Mucosa of gallbladder (tissue), 1 donor: Measurements from ENCODE around the gene TFAP2A. TPM values are rescaled to one million over a fixed set of nuclear protein-coding genes. Genes with fewer than 3 reads are reported as not detected.

ENCODE experiments used
- DNase-seq: peaks from one replicate; pipeline ENCODE4 v3.0.0-alpha.2; 2020; ENCODE audit warnings: low spot score
- total RNA-seq: library from RNA; stranded (reverse); gene quantifications from one replicate; pipeline ENCODE4 v1.2.1, GENCODE V29; 2021
- donor health status: DM: no; HTN: no; CAD: no.

TFAP2A gene
- total RNA-seq, 1 donor from 2014 or later = 0.89 TPM

DNA sequence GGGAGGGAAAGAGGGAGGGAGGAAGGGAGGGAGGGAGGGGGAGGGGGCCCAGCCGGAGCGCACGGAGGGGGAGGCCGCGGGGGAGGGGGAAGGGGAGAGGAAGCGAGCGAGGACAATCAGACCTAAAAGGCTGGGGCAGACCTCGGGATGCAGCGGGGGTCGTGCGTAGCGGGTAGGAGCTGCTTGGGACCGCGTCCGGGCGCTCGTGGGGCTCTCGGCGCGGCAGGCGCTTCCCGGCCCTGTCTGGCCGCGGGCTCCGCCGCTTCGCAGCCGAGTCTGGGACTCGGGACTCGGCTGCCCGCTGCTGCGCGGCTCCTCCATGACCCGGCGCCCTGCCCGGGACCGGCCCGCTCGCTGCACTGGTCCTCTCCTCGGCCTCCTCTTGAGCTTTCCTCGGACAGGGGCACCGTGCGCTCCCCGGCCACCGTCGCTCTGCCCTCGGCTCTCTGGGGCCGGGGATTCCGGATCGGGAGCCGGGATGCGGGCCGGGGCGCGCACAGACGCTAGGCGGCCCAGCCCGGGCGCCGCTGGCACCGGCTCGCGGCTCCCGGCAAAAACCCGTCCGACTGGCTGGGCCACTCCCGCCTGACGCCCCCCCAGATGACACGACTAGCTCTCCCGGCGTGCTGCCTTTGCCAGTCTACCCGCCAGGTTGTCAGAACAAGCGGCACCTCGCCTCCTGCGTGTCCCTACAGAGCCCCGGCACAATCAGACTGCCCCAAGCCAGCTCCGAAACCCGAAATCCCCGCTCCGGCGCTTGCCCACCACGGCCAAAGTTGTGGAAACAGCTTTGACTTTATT is 2.2 kb downstream of the TFAP2A start:
- no peak for DNase-seq

DNA sequence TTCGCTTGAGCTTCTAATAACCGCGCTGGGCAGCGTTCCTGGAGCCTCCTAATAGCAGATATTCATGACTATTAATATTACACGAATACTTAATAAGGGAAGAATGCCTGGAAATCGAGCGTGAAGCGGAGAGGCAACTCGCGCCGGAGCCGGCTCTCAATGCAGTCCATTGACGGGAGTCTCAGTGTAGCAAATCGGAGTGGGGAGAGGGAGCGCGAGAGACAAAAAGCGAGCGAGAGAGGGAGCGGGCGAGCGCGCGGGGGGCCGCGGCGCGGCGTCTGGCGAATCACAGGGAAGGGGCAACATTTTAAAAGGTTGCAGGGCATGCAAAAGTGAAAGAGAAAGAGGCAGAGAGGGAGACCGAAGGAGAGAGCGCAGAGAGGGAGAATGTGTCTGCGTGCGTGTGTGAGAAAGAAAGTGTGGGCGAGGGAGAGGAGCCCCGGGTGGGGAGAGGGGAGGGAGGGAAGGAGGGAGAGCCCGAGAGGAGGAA is 2.9 kb downstream of the TFAP2A start:
- DNase-seq = no peak

DNA sequence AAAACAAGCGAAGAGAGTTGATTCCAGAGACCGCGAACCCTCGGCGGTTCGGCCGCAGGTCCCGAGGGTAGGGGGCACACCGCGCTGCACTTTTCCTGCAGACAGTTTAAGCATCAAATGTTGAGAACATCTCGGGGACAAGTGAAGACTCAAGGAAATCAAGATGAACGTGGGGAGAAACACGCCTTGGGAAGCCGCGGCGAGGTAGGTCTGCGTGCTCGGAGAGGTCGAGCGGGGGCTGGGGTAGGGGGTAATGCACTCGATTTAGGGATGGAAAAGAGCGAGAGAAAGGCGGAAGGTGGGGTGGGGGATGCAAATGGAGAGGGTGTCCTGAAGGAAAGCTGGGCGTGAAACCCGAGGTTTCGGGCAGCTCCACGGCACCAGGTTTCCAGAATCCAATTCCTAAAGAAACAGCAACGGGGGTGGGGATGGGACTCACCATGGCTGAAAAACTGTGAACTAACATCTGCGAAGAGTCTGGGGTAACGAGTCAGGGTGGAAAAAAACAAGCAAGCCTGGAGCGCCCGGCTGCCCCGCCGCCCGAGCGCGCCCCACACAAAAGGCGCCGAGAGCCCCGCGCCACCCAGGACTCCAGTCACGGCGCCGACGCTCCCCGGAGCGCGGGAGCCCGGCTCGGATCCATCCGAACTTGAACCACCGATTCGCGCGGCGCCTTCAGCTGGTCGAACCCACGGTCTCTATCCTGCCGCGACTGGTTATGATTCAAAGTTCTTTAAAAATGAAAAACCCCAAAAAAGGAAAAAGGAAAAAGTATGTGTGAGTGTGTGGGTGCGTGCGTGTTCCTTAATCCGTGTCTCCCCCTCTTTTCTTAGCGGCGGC is 3.5 kb downstream of the TFAP2A start:
- no peak for DNase-seq

DNA sequence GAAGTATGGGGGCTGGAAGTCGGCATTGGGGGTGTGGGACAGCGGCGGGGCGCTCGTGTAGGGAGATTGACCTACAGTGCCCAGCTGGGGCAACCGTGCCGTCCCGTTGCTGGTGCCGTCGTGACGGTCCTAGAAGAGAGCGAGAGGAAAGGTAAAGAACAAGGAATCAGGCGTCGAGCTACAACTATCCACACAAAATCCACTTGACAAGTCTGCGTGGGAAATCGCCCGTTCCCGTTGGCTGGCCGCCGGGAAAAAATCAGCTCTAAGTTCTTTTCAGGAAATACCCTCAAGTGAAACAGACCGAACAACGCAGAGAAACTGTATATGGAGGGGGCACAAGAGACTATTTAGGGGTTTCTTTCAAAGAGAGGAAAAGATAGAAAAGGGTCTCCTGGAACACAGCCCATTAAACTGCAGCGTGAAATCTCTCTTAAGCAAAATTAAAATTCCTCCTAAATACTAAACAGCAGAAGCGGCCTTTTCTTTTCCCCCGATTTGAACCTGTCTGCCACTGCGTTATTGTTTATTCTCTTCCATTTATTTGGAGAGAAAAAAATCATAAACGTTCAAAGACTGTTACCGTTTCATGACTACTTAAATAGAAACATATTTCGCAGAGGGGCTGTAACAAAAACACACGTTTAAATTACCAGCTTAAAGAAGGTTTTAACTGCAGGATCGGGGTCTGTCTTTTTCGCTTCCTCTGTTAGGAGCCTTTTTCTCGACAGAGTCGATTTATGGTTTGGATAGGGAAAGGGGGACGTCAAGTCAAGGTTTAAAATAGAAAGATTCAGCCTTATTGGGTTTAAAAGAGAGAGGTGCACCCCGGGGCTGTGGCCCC is 4.4 kb downstream of the TFAP2A start:
- no peak for DNase-seq

DNA sequence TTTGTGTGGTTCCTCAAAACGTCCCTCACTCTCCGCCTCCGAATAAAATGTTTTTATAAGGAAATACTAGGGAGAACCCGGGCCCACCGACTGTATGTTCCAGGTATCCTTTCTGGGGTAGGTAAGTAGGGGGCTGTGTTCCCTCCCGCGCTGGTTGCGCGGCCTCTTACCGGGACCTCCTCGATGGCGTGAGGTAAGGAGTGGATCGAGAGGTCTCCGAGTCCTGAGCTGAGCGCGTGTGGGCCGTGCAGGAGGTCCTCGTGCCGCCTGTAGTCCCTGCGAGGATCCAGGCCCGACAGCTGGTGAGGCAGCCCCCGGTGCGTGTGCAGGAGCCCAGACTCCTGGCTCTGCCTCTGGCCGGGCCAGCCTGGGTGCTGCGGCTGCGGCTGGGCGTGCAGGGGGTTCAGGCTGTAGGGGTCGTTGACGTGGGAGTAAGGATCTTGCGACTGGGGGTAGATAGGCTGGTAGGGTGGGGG is 5.1 kb downstream of the TFAP2A start:
- no peak for DNase-seq

DNA sequence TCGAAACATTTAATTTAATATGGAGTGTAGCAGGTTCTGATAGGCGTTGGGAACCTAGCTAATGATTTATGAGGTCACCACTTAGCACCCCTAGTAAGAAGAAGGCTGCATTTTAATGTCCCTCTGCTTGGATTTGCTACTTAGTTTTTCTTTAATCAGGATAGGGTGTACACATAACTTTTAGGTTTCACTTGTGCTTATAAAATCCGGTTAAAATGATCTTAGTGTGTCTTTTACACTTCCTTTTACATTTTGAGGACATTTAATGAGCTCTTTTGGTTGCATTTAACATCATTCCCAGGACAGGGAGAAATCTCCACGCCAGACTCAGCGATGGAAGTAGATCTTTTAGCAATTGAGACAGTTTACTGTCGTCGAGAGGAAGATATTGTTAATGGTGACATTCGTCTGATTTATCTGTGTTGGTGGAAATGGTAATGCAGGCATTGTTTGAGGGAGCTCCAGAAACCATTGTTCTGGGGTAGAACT is 5.6 kb downstream of the TFAP2A start:
- DNase-seq = no peak

DNA sequence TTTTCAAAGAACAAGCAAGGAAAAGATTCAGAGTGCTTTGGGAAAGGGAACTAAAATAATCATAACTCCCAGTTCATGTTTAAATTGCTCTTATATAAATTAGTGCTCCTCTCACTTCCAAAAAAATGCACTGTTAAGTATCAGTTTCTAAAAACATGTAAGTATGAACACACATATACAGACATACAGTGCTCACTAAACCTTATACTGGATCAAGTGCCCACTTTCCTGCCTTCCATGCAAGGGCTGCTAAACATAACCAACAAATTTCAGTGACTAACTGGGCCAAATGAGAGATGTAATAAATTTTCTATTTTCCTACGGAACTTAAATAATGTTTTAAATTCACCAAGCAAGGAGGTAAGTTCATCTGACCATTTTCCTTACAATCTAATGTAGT is 6.4 kb downstream of the TFAP2A start:
- no peak for DNase-seq

DNA sequence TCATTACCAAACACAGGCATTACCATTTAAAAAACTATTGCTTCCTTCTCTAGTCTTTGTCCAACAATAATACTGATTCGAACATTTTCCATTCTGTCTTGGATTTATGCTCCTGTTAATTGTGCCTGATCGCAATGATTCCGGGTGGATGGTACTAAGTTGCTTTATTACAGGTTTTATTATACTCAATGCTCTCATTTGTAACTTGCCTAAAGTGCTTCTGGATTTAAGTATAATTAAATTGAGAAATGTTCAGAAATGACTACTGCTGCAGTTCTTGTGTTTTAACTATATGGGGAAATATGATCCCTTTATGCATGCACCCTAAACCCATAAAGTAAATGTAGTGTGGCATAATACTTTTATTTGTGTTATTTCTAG is 7.2 kb downstream of the TFAP2A start:
- no peak for DNase-seq

DNA sequence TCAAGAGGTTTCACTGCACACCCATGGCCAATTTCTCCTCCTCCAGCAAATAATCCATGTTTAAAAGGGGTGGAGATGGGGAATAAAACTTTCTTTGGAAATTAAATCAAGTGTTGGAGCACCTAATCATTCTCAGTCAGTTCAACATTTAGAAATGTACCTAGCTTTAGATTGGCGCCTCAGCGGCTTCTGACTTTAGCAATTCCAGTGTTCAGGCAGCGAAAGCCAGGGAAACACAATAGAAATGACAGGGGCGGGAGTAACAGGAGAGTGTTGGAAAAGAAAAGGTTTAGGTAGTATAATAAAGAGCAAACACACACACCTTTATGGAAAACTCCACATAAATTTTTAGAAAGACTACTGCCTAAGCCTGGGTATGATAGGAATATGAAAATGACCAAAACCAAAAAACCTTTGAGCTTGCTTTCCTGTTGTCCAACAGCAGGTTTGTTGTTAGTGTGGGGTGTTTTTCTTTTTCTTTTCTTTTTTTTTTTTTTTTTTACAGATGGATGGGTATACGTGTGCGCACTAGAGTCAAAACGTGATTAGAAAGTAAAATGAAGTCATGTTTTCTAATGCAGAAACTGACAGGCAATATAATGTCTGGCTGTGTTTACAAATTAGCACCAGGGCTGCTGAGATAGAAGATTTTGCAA is 7.7 kb downstream of the TFAP2A start:
- no peak for DNase-seq

DNA sequence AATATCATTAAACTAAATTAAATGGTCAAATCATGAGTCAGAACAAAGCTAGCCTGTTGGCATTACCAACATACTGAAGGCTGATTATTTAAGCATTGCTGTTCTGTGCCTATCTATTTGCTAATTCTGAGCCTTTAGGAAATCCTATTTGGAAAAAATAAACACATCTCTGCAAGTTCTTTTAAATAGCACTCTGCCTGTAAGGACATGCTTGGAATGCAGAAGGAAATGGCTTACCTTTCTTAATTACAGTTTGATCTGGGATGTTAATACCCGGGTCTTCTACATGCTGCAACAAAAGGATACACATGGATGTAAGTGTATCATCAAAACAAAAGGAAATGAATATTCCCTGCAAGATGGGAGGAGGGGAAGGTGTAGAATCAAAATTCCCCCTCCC is 8.3 kb downstream of the TFAP2A start:
- no peak for DNase-seq

DNA sequence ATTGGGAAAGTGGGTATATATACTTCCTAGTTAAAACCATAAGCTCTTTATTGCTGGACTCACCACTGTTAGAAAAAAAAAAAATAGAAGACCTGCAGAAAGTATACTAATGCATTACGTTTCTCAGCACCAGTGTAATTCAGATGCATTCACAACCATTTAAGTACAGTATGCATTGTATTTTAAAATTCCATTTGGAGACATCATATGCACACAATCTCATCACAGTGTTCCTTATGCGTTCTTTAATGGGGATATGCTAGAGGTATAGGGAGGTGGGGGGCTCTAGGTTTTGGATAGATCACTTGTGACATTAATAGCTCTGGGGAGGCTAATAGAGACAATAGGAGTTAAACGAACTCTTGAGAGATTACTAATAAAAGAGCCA is 9.4 kb downstream of the TFAP2A start:
- no peak for DNase-seq

DNA sequence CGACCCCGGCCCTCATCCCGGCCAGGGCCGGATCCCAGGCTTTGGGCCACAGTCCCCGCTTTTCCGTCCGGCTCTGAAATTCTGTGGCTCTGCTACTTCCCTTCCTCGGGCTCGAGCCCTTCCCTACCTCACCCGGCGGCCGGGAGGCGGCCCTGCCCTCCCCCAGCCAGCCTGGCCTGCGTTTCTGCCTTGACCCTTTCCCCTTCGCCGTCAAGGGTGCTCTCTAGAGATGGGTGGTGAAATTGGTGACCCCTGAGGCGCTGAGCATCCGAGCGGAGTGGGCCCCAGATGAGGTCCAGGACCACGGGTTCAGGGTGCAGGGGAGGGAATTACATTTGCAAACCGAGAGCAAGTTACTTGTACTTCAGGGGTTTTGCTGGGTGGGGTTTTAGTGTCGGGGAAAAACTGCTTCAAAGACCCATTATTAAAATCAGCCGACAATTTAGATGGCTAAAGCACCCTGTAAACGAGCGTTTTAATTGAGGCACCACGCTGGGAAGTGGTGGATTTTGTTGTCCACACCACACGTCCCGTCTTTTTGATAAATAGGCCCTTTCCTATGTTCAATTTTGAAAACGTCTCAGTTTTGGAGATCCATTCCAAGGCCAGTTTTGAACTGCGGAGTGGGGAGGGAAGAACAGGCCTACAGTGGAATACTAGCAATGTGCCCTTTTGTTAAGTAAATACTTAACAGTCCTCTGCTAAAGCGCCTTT is 9.9 kb downstream of the TFAP2A start:
- no peak for DNase-seq

DNA sequence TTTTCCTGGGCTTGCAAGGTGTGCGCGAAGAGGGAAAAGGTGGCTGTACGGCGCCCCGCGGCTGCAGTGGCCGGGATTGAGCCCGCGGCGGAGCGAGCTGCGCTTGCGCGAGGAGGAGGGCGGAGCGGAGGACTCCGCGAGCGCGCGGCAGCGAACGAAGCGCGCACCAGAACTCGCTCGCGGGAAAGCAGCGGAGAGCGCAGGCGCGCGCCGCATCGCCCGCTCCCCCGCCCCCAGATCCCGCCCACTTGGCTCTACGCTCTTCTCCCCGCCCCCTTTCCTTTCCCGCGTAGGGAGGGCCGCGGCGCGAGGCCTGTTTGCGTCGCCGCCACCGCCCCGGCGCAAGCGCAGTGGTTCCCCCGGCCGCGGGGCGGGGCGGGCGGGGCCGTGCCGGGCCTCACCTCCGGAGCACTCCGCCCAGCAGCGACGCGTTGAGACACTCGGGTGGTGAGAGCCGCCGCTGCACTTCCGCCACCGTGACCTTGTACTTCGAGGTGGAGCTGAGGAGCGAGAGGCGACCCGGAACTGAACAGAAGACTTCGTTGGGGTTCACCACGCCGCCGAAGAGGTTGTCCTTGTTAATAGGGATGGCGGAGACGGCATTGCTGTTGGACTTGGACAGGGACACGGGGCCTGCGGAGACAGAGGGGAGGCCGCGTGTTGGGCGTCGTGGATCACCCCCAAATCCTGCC is 10.6 kb downstream of the TFAP2A start:
- peak; percentile 91 for DNase-seq

DNA sequence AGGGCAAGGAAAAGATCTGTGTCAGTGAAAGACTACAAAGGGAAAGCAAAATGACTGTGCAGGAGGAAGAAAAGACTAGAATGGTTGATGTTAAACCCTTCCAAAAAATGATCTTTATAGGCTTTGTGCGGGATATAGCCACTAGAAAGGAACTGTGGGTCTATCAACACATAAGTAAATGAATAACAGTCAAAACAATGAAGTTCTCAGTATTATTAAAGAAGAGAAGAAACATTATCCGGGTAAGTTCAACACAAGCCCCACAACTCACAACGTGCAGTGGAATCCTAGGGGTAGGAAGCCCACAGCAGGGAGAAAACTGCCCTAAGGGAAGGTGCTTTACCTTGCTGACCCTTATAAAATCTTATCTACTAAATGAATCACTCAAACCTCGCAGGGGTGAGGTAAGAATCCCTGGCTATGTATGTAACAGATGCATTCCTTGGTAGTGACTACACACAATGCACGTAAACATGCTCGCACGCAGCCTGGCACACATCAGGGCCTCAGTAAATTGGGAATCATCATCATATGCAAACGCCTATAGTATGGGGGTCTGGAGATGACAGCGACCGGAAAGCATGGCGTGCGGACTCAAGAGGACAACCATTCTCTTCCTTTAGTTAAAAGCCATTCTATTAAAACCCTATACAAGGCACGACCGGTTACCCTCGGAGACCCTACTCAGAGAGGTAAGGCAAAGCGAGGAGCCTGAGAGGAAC is 11.3 kb downstream of the TFAP2A start:
- no peak for DNase-seq

DNA sequence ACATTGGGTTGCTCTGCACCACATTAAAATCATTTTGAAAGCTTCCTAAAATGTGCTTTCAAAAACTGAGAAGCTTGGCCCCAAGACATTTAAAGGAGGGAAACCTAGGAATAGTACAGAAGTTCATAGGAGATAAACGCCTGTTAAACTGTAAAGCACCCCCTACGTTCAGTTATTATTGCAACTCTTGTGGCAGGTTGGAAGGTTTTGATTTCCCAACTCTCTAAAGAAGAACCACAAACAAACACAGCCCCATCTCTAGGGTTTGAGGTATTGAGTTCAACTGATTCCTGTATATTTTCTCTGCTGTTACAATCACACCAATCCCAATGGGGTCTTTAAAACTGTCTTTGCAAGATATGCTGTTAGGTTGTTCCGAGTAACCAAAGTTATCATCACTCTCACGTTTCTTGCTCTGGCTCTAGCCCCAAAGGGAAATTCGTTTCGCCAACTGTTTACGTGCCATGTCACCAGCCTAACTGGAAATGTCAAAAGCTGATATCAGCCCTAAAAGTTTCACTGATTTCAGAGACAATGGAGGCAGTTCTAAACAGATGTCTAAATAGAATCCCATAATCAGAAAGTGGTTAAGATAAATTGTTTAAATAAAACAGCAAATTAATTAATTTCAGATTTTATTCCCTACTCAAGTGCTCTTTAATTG is 12.1 kb downstream of the TFAP2A start:
- no peak for DNase-seq

DNA sequence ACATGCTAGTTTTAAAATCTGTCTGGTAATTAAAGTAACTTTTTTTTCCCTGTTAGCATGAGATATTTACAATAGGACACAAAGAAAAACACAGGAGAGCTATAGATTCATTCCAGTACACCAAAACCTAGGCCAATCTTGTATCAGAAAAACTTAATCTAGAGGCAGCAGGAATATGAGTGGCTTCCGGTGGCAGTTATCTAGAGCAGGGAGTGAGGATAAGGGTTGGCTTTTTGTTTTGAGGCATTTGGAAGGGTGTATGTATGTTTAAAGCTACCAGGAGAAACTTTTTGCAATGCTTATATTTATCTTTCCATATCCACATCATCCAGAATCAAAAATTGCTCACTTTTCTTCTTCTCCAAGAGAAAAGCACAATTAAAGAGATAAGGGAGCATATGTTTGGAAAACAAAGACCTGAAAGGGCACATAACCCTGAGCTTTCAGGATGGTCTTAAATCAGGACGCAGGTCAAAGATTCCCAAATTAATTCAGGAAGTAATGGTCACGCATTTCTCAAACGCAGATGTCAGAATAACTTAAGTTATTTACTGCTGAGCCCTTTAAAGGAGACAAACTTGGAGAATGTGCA is 13.1 kb downstream of the TFAP2A start:
- no peak for DNase-seq

DNA sequence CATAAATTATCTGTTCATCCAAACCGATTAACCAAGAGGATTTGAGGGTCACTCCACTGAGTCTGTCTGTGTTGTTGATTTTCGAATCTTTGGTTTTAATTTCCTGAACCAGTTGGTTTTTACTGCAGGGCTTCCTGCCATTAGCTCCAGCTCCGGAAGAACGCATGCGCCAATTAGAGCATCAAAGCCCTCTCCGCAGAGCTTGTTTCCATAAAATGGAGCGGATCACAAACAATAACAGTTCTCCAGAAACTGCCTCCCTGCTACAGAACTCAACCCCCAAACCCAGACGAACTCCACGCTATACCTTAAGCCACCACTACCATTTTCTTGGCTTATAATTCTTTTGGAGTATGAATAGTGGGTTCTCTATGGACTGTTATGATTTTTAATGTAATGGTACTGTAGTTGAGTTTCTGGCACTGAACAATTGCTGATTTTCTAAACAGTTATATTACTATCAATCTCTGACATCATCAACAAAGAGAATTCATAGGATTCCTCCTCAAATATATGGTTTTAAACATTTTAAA is 13.8 kb downstream of the TFAP2A start:
- DNase-seq = no peak

DNA sequence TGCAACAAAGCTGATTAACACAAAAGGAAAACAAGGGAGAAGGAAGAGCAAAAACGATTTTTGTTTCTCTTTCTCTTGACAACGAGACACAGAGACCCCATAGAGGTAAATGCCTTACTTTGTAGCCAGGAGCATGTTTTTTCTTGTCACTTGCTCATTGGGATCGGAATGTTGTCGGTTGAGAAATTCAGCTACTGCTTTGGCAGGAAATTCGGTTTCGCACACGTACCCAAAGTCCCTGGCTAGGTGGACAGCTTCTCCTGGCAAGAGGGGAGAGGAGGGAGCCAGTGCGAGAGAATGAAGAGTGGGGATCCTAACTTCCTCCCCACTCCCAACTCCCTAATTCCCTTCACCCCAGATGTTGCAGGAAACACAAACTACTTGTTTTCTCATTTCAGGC is 14.5 kb downstream of the TFAP2A start:
- no peak for DNase-seq
